Measurements from ENCODE around the gene IVD.

The IVD gene

DNA sequence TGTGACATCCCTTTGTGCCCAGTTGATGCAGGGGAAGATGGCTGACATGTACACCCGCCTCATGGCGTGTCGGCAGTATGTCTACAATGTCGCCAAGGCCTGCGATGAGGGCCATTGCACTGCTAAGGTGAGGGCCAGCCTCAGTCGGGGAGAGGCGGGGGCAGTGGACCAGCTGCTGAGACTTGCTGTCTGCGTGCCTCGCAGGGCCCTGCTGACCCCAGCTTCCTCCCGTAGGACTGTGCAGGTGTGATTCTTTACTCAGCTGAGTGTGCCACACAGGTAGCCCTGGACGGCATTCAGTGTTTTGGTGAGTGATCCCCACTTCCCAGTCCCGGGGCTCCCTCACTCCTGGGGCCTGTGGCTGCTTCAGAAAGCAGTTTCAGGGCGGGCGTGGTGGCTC is 10.5 kb downstream of the IVD start:
- DNase-seq, result no peak

DNA sequence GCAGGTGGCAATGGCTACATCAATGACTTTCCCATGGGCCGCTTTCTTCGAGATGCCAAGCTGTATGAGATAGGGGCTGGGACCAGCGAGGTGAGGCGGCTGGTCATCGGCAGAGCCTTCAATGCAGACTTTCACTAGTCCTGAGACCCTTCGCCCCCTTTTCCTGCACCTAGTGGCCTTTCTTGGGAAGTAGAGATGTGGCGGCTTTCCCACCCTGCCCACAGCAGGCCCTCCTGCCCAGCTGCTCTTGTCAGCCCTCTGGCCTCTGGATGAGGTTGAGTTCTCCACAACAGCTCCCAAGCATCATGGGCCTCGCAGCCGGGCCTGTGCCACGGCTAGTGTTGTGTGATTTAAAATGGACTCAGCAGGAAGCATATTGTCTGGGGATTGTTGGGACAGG is 12.5 kb downstream of the IVD start:
- DNase-seq, result no peak

DNA sequence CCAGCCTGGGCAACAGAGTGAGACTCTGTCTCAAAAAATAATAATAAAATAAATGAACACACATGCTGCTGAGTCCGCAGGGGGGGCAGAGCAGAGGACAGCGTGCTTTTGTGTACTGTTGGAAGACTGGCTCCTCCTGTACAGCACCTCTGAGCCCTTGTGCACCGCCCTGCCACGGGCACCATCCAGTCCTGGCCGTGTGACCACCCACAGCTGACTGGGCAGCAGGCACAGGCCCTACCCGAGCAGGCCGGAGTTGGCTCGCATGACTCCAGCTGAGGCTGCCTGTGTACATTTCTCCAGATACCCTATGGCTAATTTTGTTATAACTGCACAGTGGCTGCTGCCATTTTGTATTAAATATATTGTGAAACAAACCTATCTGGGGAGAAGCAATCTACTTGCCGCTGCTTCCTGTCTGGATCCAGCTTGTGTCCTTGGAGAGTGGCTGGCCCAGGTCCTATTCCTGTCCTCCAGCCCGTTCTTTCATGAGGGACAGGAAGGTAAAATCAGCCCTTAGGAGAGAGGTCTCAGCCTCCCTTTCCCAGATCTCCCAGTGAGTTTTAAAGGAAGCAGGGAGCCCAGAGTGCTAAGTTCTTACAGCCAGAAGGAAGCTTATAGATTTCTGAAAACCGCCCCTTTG is 14.6 kb downstream of the IVD start:
- no peak for DNase-seq

DNA sequence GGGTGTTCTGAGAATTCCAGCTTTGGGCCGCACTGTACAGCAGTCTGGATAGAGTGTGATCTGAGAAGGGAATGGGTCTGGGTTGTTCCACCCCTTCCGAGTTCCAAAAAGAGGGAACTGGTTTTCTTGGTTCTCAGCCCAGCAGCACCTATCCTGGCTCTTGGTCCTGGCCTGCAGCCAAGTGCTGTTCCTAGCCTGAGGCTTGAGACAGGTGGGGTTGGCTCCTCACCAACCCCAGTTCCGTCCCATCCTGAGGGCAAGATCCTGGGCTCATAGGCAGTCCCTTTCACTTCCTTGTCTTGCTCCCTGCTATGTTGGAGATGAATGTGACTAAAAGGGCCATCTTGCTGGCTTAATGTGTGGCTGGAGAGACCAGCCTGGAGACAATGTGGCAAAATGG is 15.2 kb downstream of the IVD start:
- DNase-seq, result no peak

DNA sequence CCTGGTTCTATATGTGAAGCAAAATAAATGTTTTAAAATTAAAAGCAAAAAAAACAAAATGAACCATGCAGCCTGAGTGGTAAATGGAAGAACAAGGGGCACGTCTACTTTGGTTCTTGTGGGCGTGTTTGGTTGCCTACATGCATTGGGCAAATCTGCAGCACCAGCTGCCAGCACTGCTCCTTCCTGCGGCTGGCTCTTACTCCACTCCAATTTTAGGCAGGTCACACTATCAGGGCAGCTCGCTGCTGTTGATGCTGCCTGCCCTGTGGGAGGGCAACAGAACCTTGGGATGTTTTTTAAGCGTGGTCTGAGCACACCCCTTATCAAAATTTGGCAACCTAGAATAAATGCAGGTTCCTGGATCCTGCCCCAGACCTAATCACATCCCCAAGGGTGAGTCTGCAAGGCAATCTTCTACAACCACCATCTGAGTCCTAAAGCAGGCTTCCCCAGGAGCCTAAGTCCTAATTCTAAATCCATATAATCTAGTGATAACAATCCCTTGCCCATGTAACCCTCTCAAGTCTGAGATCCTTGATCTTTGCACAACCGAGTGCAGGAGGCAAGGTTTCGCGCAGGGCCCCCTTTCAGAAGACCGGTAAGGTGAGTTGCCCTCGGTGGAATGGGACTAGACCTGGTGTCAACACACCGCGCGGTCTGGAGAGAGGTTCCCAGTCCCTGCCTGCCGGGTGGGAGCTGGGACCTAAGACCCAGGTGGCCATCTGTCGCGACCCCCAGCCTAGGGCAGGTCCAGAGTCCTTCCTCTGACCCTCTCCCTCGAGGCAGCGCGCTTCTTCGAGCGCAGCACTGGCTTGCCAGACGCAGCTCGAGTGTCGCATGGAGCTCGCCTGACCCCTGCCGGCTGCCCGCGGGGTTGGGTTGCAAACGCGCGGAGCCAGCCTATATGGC is 15.9 kb downstream of the IVD start:
- DNase-seq, result peak; percentile 62

DNA sequence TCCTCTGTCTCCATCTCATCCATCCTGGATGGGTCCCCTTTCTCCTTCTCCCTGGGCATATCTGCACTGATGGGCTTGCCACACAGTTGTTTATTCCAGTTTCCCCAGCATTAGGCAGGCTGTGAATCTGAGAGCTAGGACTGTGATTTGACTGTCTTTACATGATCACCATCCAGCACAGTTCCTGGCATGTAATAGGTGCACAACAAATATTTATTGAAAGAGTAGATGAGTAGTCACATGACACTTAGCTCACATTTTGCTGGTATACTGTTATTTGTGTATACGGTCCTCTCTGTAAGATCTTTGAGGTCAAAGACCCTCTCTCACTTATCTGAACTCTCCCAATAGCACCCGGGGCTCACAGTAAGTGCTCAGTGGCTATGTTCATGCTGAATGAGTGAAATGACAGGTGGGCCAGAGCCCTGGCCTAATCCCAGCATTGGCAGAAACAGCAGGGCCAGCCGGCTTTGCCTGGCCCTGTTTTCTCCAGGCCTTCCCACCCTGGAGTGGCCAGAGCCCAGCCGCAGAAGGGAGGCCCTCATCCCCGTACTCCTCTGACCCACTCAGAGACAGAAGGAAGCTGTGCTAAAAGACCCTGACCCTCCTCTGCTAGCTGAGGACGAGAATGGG is 19.0 kb downstream of the IVD start:
- DNase-seq, result no peak

DNA sequence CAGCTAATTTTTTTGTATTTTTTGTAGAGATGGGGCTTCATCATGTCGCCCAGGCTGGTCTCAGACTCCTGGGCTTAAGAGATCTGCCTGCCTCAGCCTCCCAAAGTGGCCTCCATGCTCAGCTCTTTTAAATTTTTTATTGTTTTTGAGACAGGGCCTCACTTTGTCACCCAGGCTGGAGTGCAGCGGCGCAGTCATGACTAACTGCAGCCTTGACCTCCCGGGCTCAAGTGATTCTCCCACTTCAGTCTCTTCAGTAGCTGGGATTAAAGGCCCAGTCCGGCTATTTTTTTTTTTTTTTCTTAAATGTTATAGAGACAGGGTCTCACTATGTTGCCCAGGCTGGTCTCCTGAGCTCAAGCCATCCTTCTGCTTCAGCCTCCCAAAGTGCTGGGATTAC is 20.1 kb downstream of the IVD start:
- DNase-seq, result no peak

DNA sequence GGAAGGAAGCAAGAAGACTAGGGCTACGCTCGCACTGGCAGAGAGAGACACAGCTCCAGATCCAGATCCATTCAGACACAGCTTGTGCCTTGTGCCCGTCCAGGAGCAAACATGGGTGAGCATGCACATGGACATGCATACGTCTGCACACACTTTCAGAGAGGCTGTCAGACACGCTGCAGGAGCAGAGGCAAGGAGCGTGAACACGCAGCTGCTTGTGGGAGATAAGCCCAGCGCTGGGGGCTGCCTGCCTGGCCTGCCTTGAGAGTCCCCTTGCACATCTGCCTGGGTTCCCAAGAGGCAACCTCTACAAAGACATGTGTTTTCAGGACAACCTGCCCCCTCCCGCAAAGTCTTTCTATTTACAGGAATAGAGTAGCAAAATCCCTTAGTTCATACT is 21.6 kb downstream of the IVD start:
- DNase-seq, result no peak

DNA sequence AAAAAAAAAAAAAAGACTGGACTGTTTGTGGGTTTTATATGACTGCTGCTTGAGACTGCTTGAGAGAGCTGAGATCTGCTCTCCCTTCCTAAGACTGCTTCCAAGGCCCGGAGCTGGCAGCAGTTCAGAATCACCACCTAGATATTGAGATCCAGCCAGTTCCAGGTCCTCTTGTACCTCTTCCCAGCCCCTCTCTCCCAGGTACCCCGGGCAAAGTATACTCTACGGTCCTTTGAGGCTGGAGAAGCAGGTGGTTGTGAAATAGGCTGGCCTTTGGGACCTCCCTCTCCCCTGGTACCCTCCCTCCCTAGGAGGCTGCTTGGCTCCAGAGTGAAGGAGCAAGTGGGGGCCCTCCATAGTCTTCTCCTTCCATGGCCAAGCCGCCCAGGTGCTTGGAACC is 22.6 kb downstream of the IVD start:
- DNase-seq, result no peak

DNA sequence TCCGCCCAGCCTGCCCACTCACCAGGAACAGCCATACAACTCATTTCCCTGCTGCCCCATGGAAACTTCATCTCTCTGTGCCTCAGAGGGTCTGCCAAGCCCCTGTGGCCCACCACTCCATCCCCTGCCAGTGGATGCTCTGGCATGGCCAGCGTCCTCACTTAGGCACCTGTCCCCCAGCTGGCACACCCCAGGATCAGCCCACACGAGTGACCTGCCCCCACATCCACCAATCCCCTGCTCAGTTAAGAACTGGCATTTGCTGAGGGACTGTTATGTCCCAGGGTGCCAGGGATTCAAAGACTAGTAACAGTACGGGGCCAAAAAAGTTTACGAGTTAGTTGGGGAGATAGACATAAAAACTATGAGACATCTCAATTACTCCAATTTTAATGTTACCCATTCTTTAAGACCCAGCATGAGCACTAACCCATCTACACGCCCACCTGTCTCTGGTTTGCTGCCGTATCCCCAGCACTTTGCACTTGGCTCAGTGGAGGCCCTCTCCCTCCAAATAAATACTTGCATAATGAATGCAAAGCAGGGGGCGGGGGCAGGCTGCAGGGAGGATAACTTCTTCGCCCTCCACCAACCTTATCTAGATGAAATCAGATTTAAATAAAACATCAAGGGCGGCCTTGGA is 23.6 kb downstream of the IVD start:
- DNase-seq, result no peak

DNA sequence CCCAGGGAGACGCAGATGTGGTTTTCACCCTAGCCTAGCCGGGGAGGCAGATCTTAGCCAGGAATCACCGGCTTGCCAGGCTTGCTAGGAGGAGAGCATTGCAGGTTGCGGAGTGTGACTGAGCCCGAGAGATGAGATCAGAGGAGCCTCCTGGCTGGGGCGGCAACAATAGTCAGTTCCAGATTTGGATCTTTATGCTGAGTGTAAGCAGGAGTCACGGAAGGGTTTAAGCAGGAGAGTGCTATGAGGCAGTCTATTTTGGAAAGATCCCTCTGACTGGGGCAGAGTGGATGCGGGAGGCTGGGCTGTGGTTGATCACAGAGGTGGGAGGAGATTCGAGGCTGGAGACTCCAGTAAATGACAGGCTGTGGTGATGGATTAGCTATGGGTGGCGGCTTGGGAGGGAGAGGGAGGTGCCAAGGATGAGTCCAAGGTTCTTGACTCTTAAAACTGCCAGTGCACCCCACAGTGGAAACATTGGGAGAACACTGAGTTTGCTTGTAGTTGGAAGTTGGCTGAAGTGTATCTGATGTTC is 24.7 kb downstream of the IVD start:
- no peak for DNase-seq

DNA sequence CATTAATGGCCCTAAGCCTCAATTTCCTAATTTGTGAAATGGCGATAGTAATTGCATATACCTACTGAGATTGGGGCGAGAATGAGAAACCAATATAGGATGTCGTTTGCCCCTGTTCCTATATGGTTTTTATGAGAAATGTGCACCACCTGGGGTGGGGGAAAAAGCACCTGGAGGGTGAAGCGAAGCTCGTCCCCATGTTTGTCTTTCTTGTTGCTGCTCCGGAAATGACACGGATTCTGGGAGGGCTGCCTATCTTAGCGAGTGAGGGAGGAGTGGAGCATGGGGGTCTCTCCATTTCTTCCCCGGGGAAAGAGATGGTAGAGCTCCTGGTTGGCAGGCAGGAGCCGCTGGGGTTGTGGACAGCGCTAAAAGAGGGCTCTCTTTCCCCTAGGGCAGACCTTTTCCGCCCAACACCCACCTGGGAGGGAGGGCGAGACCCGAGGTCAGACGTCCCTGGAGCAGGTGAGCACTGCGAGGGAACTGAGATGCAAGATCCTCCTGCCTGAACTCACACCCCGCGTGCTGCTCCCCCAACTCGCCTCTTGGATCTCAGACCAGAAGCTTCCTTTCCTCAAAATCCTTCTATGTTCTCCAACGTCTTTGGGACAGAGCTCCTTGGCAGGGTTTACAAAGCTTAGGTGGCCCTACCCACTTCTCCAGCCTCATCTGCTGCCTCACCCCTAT is 29.6 kb downstream of the IVD start:
- DNase-seq, result no peak

DNA sequence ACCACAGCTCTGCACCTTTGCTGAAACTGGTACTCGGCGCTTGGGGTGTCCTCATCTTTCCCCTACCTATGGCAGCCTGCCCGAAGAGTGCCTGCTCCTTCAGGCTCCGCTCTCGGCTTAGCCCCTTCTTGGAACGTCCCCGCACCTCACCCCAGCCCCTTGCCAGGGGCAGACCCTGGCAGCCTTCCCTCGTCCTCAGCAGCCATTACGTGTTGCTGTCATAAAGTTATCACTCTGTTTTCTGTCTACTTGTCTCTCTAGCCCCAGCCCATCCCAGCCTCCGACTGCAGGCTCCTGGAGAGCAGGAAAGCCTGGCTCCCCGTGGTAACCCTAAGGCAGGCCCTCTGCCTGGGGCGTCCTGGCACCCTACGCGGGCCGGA is 30.1 kb downstream of the IVD start:
- no peak for DNase-seq

DNA sequence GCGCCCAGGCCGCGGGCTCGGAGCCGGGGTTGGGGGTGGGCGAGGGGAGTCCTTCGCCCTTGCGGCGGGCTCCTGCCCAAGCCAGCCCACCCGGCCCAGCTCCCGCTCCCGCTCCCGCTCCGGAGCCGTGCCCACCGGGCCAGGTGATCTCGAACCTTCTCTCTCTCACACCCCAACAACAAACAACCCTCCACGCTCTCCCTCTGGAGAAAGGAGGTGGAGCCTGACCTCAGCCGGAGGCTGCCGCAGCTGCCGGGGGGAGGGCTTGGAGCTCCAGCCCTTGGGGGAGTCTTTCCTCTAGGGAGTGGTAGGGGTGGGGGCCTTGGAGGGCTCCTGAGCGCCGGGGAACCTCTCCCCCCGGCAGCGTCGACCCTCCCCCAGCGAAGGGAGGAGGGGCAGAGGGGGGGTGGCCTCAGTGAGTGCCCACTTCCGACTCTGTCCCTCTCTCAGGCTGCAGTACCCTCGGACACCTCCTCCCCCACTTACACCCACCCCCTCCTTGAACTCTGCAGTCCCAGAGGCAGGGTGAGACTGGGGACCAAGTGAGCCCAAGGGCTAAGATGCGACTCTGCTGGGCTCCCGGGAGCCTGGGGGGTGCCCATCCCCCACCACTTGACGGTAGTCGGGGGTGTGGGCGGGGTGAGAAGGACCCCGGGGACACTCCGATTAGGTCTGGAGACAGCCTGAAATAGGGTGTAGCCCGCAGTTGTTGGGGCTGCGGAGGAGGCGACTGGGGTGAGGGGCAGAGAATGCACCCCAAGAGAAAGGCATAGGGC is 30.7 kb downstream of the IVD start:
- DNase-seq, result no peak

DNA sequence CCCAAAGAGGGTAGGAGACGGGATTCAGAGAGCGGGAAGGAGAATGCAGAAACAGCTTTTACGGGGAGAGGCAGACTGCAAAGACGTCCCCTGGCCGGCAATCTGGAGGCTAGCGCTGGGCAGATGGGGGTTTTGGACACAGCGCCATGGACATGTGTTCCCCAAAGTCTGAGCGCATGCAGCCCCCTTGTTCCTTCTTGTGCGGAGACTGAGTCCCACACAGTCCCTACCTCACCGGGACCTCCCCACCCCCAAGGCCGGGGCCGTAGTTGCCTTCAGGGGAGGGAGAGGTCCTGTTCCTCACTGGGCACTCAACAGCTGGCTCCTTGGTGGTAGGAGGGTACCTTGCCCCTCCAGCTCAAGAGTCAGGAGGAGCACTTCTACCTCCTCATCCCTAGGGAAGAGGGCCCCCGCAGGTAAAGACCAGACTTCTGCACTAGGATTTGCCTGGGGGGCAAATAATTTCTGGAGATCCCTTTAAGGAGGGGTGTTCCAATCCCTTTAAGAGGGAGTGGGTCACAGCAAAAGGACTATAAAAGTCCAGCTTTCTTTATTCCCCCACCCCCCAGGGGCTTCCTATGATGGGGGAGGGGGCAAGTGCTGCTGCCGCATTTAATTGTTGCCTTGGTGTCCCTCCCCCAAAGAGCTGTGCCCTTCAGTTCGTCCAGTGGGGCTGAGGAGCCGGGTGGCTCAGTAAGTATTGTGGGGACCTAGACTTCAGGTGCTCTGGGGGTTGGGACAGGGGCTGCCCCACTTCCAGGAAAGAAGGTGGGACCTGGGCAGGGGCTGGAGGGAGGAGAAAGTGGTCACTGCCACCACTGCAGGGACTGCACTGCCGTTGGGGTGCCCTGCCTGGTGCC is 31.5 kb downstream of the IVD start:
- DNase-seq, result no peak

DNA sequence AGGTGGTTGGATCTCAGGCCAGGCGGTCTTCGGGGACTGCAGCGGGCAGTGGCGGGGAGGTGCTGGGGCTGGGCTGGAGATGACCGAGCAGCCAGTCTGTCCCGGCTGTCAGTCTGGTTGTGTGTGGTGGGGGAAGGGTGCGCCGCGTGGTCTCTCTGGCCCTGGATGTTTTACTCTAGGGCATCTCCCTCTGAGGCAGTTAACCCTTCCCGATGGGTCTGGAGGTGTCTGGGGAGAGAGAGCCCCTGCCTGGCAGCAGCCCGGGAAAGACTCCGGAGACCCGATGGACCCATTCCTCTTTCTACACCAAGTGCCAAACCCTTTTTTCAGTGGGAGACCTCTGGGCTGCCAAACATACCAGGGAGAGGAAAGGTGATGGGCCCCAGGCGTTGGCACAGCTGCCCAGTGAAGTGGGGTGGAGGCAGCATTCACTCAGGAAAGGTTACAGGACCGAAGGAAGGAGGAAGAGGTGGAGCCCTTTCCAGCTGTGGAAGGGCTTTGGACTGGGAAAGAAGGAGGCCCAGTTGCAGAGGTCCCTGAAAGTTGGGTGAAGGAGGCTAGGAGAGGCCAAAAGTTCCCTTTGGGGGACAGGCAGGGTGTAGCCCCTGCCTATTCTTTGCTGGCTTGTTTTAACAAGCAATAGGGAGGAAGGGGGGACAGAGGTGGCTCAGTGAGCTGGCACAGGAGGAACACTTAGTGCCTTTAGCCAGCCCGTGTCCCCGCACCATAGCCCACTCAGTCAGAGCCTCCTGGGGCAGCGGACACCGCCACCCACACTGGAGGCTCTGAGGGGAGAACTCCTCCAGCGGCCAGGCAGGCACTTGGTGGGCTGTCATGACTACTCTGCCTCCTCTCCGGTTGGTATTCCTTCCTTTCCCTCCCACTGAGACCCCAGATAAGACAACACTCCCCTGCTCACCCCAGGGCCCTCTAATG is 32.4 kb downstream of the IVD start:
- DNase-seq, result no peak

DNA sequence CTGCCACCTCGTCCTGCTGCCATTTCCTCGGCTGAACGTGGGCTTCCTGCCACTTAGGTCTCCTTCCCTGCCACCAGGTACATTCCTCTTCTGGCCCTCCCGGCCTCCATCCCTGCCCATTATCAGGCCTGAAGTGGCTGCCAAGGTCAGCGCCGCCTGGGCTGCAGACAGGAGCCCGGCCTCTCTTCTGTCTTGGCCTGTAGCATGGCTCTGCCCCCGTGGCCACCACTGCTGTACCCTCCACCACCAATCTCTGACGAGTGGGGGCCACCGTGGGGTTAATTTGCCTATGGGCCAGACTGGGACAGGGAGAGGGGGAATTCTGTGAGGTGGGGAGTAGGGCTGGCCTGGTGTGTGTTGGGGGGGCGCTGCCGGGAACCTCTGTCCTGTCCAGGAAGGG is 33.1 kb downstream of the IVD start:
- DNase-seq, result no peak

DNA sequence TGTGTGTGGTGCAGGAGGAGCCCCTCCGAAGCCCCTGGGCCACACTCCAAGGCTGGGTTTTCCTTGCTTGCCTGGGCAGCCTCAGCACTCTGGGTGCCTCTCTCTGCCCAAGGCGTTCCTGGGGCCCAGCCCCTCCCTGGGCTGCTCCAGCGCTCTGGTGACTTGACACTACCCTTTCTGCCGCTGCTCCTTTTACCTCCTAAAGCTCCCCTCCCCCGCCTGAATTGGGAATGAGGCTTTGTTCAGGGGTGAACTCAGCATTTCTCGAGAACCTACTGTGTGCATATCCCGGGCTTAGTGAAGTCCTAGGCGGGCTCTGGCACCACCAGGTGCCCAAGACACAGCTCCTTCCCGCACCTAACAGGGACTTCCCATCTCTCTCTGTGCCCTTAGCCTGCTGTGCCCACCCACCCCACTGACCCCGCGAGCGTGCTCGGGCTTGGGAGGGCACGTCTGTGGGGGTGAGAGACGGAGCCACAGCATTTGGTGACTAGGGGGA is 33.9 kb downstream of the IVD start:
- no peak for DNase-seq

DNA sequence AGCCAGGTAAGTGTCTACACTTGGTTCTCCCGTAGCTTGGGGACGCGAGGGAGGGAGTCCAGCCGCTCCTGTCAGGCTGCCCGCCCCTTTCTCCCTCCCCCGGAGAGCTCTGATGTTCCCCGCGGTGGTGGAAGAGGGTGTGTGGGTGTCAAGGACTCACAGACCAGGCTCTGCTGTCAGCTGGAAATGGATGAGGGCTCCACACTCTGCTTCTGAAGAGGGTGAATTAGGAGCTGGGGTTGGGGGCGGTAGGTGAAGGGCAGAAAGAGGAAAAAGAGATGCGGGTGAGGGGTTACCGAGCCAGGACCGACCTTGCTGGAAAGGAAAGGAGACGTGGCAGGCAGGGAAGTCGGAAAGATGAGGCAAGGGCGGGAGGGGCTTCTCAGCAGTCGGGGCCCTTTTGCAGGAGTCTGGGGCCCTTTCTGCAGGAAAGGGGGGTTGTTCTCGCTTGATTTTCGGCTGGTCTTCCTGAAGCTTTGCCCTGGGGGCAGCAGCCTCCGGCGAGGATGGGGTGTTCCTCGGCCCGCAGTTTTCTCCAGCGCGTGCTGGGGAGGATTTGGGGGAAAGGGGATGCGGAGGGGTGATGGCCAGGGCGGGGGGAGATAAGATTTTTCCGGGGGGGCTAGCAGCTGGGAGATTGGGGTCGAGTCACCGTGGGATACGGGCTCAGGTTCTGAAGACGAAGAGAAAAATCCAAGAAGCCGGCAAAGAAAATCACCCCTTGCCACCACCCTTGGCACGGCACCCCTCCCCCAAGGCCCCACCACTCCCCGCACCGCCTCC is 34.6 kb downstream of the IVD start:
- DNase-seq, result no peak
